ENCODE results near the gene IFT81.
"Not testable (repeated sequence)": the region's sequence is repeated elsewhere in the genome, so short reads cannot be mapped to it uniquely, and the experiment has no call there.

The IFT81 gene

GRCh38 chr12:110084314-110085015 lies 39.7 kb upstream of the IFT81 start:
- H3K9me3 ChIP-seq: no peaks in the 10 kb centered on the region
- peaks cover 7% of the 10 kb centered on the region in 2 experiments for H3K4me1 ChIP-seq (ENCODE audit: control insufficient read depth in 1 of 2, insufficient read depth in 1 of 2, low read depth in 1 of 2, low read length in 1 of 2)
- peaks cover 5% of the 10 kb centered on the region for H3K27me3 ChIP-seq
- H3K4me3 ChIP-seq (ENCODE audit: low read depth in 1 of 2, low read length in 1 of 2): no peak overlapping the region
- no peak overlapping the region for H3K27ac ChIP-seq
- TF ChIP-seq, protein P1, sequence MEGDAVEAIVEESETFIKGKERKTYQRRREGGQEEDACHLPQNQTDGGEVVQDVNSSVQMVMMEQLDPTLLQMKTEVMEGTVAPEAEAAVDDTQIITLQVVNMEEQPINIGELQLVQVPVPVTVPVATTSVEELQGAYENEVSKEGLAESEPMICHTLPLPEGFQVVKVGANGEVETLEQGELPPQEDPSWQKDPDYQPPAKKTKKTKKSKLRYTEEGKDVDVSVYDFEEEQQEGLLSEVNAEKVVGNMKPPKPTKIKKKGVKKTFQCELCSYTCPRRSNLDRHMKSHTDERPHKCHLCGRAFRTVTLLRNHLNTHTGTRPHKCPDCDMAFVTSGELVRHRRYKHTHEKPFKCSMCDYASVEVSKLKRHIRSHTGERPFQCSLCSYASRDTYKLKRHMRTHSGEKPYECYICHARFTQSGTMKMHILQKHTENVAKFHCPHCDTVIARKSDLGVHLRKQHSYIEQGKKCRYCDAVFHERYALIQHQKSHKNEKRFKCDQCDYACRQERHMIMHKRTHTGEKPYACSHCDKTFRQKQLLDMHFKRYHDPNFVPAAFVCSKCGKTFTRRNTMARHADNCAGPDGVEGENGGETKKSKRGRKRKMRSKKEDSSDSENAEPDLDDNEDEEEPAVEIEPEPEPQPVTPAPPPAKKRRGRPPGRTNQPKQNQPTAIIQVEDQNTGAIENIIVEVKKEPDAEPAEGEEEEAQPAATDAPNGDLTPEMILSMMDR (IDR thresholded peaks at IDR 0.05): no peak
- H3K36me3 ChIP-seq: no peaks in the 10 kb centered on the region

DNA sequence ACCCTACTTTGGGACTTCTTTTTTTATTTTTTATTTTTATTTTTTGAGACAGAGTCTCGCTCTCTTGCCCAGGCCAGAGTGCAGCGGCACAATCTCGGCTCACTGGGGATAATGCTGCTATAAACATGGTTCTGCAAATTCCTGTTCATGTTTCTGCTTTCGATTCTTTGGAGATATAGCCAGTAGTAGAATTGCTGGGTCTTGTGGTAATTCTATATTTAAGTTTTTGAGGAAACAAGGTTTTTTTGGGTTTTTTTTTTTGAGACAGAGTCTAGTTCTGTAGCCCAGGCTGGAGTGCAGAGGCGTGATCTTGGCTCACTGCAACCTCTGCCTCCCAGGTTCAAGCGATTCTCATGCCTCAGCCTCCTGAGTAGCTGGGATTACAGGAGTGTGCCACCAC lies 35.9 kb upstream of the IFT81 start:
- not testable (repeated sequence) for H3K4me3 ChIP-seq (ENCODE audit: low read depth in 1 of 2, low read length in 1 of 2); H3K36me3 ChIP-seq; H3K9me3 ChIP-seq; H3K27me3 ChIP-seq; H3K4me1 ChIP-seq (ENCODE audit: control insufficient read depth in 1 of 2, insufficient read depth in 1 of 2, low read depth in 1 of 2, low read length in 1 of 2); H3K27ac ChIP-seq

DNA sequence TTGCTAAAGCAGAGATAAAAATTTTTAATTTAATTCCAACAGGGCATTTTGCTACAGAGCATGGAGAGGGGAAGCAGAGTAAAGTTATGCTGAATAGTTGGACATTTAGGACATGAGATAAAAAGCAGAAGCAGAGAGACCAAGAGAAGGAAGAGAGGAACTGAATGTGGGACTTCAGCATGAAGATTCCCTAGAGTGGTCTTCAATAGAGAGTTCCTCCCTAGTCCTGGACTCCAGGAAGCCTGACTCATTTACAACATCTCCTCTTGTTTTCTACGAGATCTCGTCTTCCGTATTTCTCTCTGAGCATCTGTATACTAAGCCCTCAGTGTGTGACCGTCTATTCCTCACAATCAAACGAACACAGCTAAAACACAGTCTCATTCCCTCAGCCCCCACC lies 35.2 kb upstream of the IFT81 start:
- H3K27me3 ChIP-seq: peaks cover 5% of the 10 kb centered on the region
- no peak overlapping the region for H3K27ac ChIP-seq
- no peaks in the 10 kb centered on the region for H3K36me3 ChIP-seq
- TF ChIP-seq, protein P1 (IDR thresholded peaks at IDR 0.05): no peak
- H3K4me1 ChIP-seq (ENCODE audit: control insufficient read depth in 1 of 2, insufficient read depth in 1 of 2, low read depth in 1 of 2, low read length in 1 of 2): no peaks in the 10 kb centered on the region
- no peak overlapping the region for H3K4me3 ChIP-seq (ENCODE audit: low read depth in 1 of 2, low read length in 1 of 2)
- H3K9me3 ChIP-seq: no peaks in the 10 kb centered on the region

- TF ChIP-seq, protein P1 (IDR thresholded peaks at IDR 0.05): no peak
- Histone ChIP-seq H3K4me3 (ENCODE audit: low read depth in 1 of 2, low read length in 1 of 2) (no peak overlapping the region), H3K36me3 (no peaks in the 10 kb centered on the region), H3K9me3 (no peaks in the 10 kb centered on the region), H3K27me3 (peaks cover 5% of the 10 kb centered on the region), H3K4me1 (ENCODE audit: control insufficient read depth in 1 of 2, insufficient read depth in 1 of 2, low read depth in 1 of 2, low read length in 1 of 2) (no peaks in the 10 kb centered on the region), H3K27ac (no peak overlapping the region)
Measured at GRCh38 chr12:110090266-110091135, 33.7 kb upstream of the IFT81 start.

- H3K9me3 ChIP-seq: no peaks in the 10 kb centered on the region
- H3K27me3 ChIP-seq: peaks cover 5% of the 10 kb centered on the region
- H3K4me3 ChIP-seq (ENCODE audit: low read depth in 1 of 2, low read length in 1 of 2): no peak overlapping the region
- no peaks in the 10 kb centered on the region for H3K4me1 ChIP-seq (ENCODE audit: control insufficient read depth in 1 of 2, insufficient read depth in 1 of 2, low read depth in 1 of 2, low read length in 1 of 2)
- TF ChIP-seq, protein P1 (IDR thresholded peaks at IDR 0.05): no peak
- H3K36me3 ChIP-seq: no peaks in the 10 kb centered on the region
- H3K27ac ChIP-seq: no peak overlapping the region
Measured at GRCh38 chr12:110091136-110091711, 32.9 kb upstream of the IFT81 start.

Data from neutrophil (primary cell).